ENCODE data around the gene LYPLA2. TPM values are rescaled to one million over a fixed set of nuclear protein-coding genes. Genes with fewer than 3 reads are reported as not detected.

The LYPLA2 gene
- 109 and 135 TPM in 2 replicates for polyA plus RNA-seq (2012; rRNA removed)
- polyA plus RNA-seq (2012; cell fraction: cytosol; rRNA removed), result 44.7 and 69.7 TPM in 2 replicates
- 159 and 199 TPM in 2 replicates for polyA plus RNA-seq (2012; cell fraction: nucleus; rRNA removed)

- POLR2A ChIA-PET, result interaction anchor here (0.9 to 2.3 kb wide), 5 partner anchors 10 to 48 kb away, joined by 3 to 17 read pairs (median 3); partner anchors contain the start of genes ELOA, GALE and PITHD1
- peak; percentile 94 for DNase-seq
- TF ChIP-seq POLR2AphosphoS5 (IDR thresholded peaks at IDR 0.05; ENCODE audit: low read depth, low read length), result peak; percentile 89
- no peak for TF ChIP-seq USF1 (IDR thresholded peaks at IDR 0.05; ENCODE audit: borderline replicate concordance, low read depth)
- TF ChIP-seq RFX5 (IDR thresholded peaks at IDR 0.05; ENCODE audit: low read length), result no peak
- TF ChIP-seq TEAD4 (IDR thresholded peaks at IDR 0.05; ENCODE audit: borderline replicate concordance, insufficient read depth), result no peak
- peak; percentile 25; the same call in 1 of the 2 replicates for TF ChIP-seq NFIC (IDR thresholded peaks at IDR 0.05; ENCODE audit: borderline replicate concordance)
- TF ChIP-seq FOSL2 (IDR thresholded peaks at IDR 0.05; ENCODE audit: borderline replicate concordance, low read depth), result no peak
- peak; percentile 81 for TF ChIP-seq PBX3 (IDR thresholded peaks at IDR 0.05)
- TF ChIP-seq ELF1 (IDR thresholded peaks at IDR 0.05), result peak; percentile 98
- peak; percentile 63 for TF ChIP-seq CHD2 (IDR thresholded peaks at IDR 0.05; ENCODE audit: low read length, partially characterized antibody)
- TF ChIP-seq JUND (IDR thresholded peaks at IDR 0.05), result no peak
- TF ChIP-seq TCF12 (IDR thresholded peaks at IDR 0.05), result peak; percentile 8; the same call in 1 of the 2 replicates
- no peak for TF ChIP-seq CTCF (IDR thresholded peaks at IDR 0.05)
- peak; percentile 87 for TF ChIP-seq MXI1 (IDR thresholded peaks at IDR 0.05; ENCODE audit: low read depth, low read length)
- TF ChIP-seq RCOR1 (IDR thresholded peaks at IDR 0.05; ENCODE audit: low read length), result no peak
- TF ChIP-seq EP300 (IDR thresholded peaks at IDR 0.05; ENCODE audit: borderline replicate concordance in 1 of 2, low read depth in 1 of 2, low read length in 1 of 2), result peak in 1 of 2 experiments; percentile 27; a peak in 1 of 4 replicates
- TF ChIP-seq EZH2phosphoT487 (IDR thresholded peaks at IDR 0.05; ENCODE audit: borderline replicate concordance, low read depth), result no peak
- no peak for TF ChIP-seq RXRA (IDR thresholded peaks at IDR 0.05; ENCODE audit: borderline replicate concordance, low read depth)
- TF ChIP-seq YY1 (IDR thresholded peaks at IDR 0.05; ENCODE audit: low read depth), result peak; percentile 97
- TF ChIP-seq SIN3A (IDR thresholded peaks at IDR 0.05; ENCODE audit: borderline replicate concordance, low read depth, low read length), result peak; percentile 93
- peak; percentile 14; the same call in 1 of the 2 replicates for TF ChIP-seq NRF1 (IDR thresholded peaks at IDR 0.05; ENCODE audit: low read depth, low read length)
- TF ChIP-seq FOXM1 (IDR thresholded peaks at IDR 0.05; ENCODE audit: low read depth), result no peak
- TF ChIP-seq USF2 (IDR thresholded peaks at IDR 0.05; ENCODE audit: borderline replicate concordance, low read depth, low read length), result no peak
- peak; percentile 95 for TF ChIP-seq GABPA (IDR thresholded peaks at IDR 0.05; ENCODE audit: low read depth)
- no peak for TF ChIP-seq SMC3 (IDR thresholded peaks at IDR 0.05; ENCODE audit: low read depth, low read length)
- no peak for TF ChIP-seq MEF2A (IDR thresholded peaks at IDR 0.05; ENCODE audit: borderline replicate concordance, low read depth)
- TF ChIP-seq MAX (IDR thresholded peaks at IDR 0.05; ENCODE audit: low read depth), result peak; percentile 86
These were observed at the start of gene LYPLA2 for GRCh38 chr1:23790696-23791515. TSS of gene LYPLA2 (plus strand) at chr1:23791145. CDS start at chr1:23792683, 1,538 bp downstream.

More at GRCh38 chr1:23790696-23791515, at the start of gene LYPLA2:
- Histone ChIP-seq H3K79me2 (ENCODE audit: insufficient read depth) (peaks cover 37% of the 10 kb centered on the region), H3K4me1 (ENCODE audit: control insufficient read depth in 1 of 2, insufficient read depth in 2 of 2, low read depth in 1 of 2, low read length in 1 of 2) (peaks cover 6 to 21% of the 10 kb centered on the region in 2 experiments; a peak in 3 of 4 replicates), H3K9me2 (no peaks in the 10 kb centered on the region), H2AFZ (ENCODE audit: low read depth) (peak within 1 kb of the TSS; percentile 86), H3K4me2 (peak within 1 kb of the TSS; percentile 100), H3K36me3 (replicated peaks in 1 of 2; ENCODE audit: control insufficient read depth in 1 of 2, insufficient read depth in 2 of 2, low read length in 1 of 2) (peaks cover 38 to 43% of the 10 kb centered on the region in 2 experiments), H3K27ac (ENCODE audit: low read depth in 2 of 2, low read length in 1 of 2) (peak within 1 kb of the TSS; percentile 73 to 91), H3K9me3 (no peaks in the 10 kb centered on the region), H4K20me1 (ENCODE audit: insufficient read depth) (no peaks in the 10 kb centered on the region), H3K27me3 (ENCODE audit: insufficient read depth) (no peaks in the 10 kb centered on the region), H3K9ac (peak within 1 kb of the TSS; percentile 86), H3F3A (replicated peaks; ENCODE audit: insufficient read depth) (peaks cover 25% of the 10 kb centered on the region), H3K4me3 (ENCODE audit: low read depth in 2 of 2, low read length in 1 of 2) (peak within 1 kb of the TSS; percentile 97 to 98)
- CTCF ChIA-PET, result interaction anchor here (1.2 to 3.0 kb wide), 5 partner anchors 9 to 126 kb away, joined by 3 to 14 read pairs (median 9); partner anchors contain the start of gene GALE
- WGBS (ENCODE audit: low lambda C conversion rate), result 1% methylated on average over 44 of the region's 47 CpGs

Data from SK-N-SH (cell line).